Activated CD8-positive, alpha-beta memory T cell treated with anti-CD3 and anti-CD28 coated beads, Interleukin-2, amount 50 U/mL, for 4 hours (primary cell): Measurements from ENCODE around the gene ARHGAP22.

Experiments used
- DNase-seq: peaks from one replicate; pipeline ENCODE4 v3.0.0-alpha.2; 2020

ARHGAP22 gene

GRCh38 chr10:48580236-48580635, 24.6 kb downstream of the ARHGAP22 start:
- DNase-seq: no peak

GRCh38 chr10:48579251-48579960, 25.5 kb downstream of the ARHGAP22 start:
- DNase-seq: no peak

- no peak for DNase-seq
Measured at GRCh38 chr10:48577158-48577557, 27.7 kb downstream of the ARHGAP22 start.

GRCh38 chr10:48576501-48576900, 28.4 kb downstream of the ARHGAP22 start:
- DNase-seq: no peak

GRCh38 chr10:48575901-48576300, 29.0 kb downstream of the ARHGAP22 start:
- no peak for DNase-seq

GRCh38 chr10:48574817-48575380, 30.0 kb downstream of the ARHGAP22 start:
- DNase-seq: no peak

GRCh38 chr10:48574322-48574796, 30.5 kb downstream of the ARHGAP22 start:
- DNase-seq: no peak

- DNase-seq: no peak
Measured at GRCh38 chr10:48573045-48573444, 31.8 kb downstream of the ARHGAP22 start.

- no peak for DNase-seq
Measured at GRCh38 chr10:48572414-48572813, 32.5 kb downstream of the ARHGAP22 start.

- DNase-seq: no peak
Measured at GRCh38 chr10:48568546-48568945, 36.3 kb downstream of the ARHGAP22 start.

- DNase-seq: no peak
Measured at GRCh38 chr10:48568131-48568530, 36.7 kb downstream of the ARHGAP22 start.

- no peak for DNase-seq
Measured at GRCh38 chr10:48567346-48567745, 37.5 kb downstream of the ARHGAP22 start.

GRCh38 chr10:48564466-48565160, 40.3 kb downstream of the ARHGAP22 start:
- DNase-seq: no peak

GRCh38 chr10:48557511-48558123, 47.3 kb downstream of the ARHGAP22 start:
- no peak for DNase-seq

- no peak for DNase-seq
Measured at GRCh38 chr10:48556713-48557112, 48.2 kb downstream of the ARHGAP22 start.

- no peak for DNase-seq
Measured at GRCh38 chr10:48556065-48556464, 48.8 kb downstream of the ARHGAP22 start.

GRCh38 chr10:48555310-48556042, 49.4 kb downstream of the ARHGAP22 start:
- DNase-seq: no peak

- no peak for DNase-seq
Measured at GRCh38 chr10:48554656-48555055, 50.2 kb downstream of the ARHGAP22 start.

- DNase-seq: no peak
Measured at GRCh38 chr10:48554246-48554645, 50.6 kb downstream of the ARHGAP22 start.

GRCh38 chr10:48552946-48553564, 51.8 kb downstream of the ARHGAP22 start:
- DNase-seq: no peak

- DNase-seq: no peak
Measured at GRCh38 chr10:48551861-48552591, 52.8 kb downstream of the ARHGAP22 start.

GRCh38 chr10:48550977-48551376, 53.9 kb downstream of the ARHGAP22 start:
- DNase-seq: no peak
